ENCODE results near the gene LCMT2. TPM values are rescaled to one million over a fixed set of nuclear protein-coding genes. Genes with fewer than 3 reads are reported as not detected.

LCMT2 gene
- total RNA-seq = 9.8 to 10.0 TPM (median 9.9 TPM) in 3 replicates

GRCh38 chr15:43329960-43330779, at the start of gene LCMT2:
Gene LCMT2, minus strand, starts transcription at chr15:43330573. Its CDS starts 84 bp downstream, at chr15:43330489.
- TF ChIP-seq CTCF (IDR thresholded peaks at IDR 0.05; ENCODE audit: unreplicated experiment) = no peak
- Mint-ChIP-seq H3K27me3 (ENCODE audit: low read depth) (peaks cover 4% of the 10 kb centered on the region), H3K4me3 (peak within 1 kb of the TSS; percentile 92), H3K4me1 (peaks cover 35% of the 10 kb centered on the region), H3K36me3 (peaks cover 8% of the 10 kb centered on the region), H3K27ac (peak within 1 kb of the TSS; percentile 98), H3K9me3 (no peaks in the 10 kb centered on the region)
- DNase-seq (ENCODE audit: low spot score in 2 of 2, unreplicated experiment in 2 of 2) = peak; percentile 73 to 84

GRCh38 chr15:43378601-43379000, 48.2 kb upstream of the LCMT2 start:
- Mint-ChIP-seq H3K4me3 (no peak overlapping the region), H3K27me3 (ENCODE audit: low read depth) (no peaks in the 10 kb centered on the region), H3K9me3 (no peaks in the 10 kb centered on the region), H3K27ac (no peak overlapping the region), H3K4me1 (no peaks in the 10 kb centered on the region), H3K36me3 (peaks cover 29% of the 10 kb centered on the region)
- no peak for DNase-seq (ENCODE audit: low spot score in 2 of 2, unreplicated experiment in 2 of 2)
- TF ChIP-seq CTCF (IDR thresholded peaks at IDR 0.05; ENCODE audit: unreplicated experiment) = no peak

GRCh38 chr15:43376017-43376705, 45.8 kb upstream of the LCMT2 start:
- TF ChIP-seq CTCF (IDR thresholded peaks at IDR 0.05; ENCODE audit: unreplicated experiment) = peak; percentile 59

GRCh38 chr15:43370975-43371974, 40.9 kb upstream of the LCMT2 start, which contains the start of the genes TUBGCP4 and ZSCAN29:
Gene TUBGCP4, plus strand, starts transcription at chr15:43371101. Its CDS starts 254 bp downstream, at chr15:43371355.
Gene ZSCAN29, minus strand, starts transcription at chr15:43371043. Its CDS starts 1,130 bp downstream, at chr15:43369913.
- Mint-ChIP-seq H3K27me3 (ENCODE audit: low read depth) (no peaks in the 10 kb centered on the region), H3K4me1 (peaks cover 38% of the 10 kb centered on the region), H3K36me3 (peaks cover 33% of the 10 kb centered on the region), H3K4me3 (peak within 1 kb of the TSS; percentile 96), H3K9me3 (peaks cover 14% of the 10 kb centered on the region), H3K27ac (peak within 1 kb of the TSS; percentile 92)
- TF ChIP-seq CTCF (IDR thresholded peaks at IDR 0.05; ENCODE audit: unreplicated experiment) = no peak
- peak; percentile 77 to 88 for DNase-seq (ENCODE audit: low spot score in 2 of 2, unreplicated experiment in 2 of 2)

More at GRCh38 chr15:43376017-43376705, 45.8 kb upstream of the LCMT2 start:
- peaks cover 28% of the 10 kb centered on the region for H3K36me3 Mint-ChIP-seq
- no peaks in the 10 kb centered on the region for H3K27me3 Mint-ChIP-seq (ENCODE audit: low read depth)
- no peak overlapping the region for H3K4me3 Mint-ChIP-seq
- H3K9me3 Mint-ChIP-seq = no peaks in the 10 kb centered on the region
- no peak overlapping the region for H3K27ac Mint-ChIP-seq
- H3K4me1 Mint-ChIP-seq = peaks cover 10% of the 10 kb centered on the region
- DNase-seq (ENCODE audit: low spot score in 2 of 2, unreplicated experiment in 2 of 2) = no peak
